Endometrial microvascular endothelial cells (primary cell): ENCODE measurements around the gene BDKRB2. TPM values are rescaled to one million over a fixed set of nuclear protein-coding genes. Genes with fewer than 3 reads are reported as not detected.

ENCODE experiments used
- in situ Hi-C: cut with HindIII; loops from 2 replicates; pipeline ENCODE4 v1.10.0; 2017; ENCODE audit warnings: low sequenced_read_pairs, low pct_unique_long_range_greater_than_20kb; ENCODE audit errors: inconsistent ontology term
- total RNA-seq: library from RNA; depleted of rRNA; stranded (reverse); fragments of >200 nt; gene quantifications from one replicate; pipeline ENCODE4 v1.2.3, GENCODE V29; 2015; ENCODE audit errors: inconsistent ontology term

BDKRB2 gene
- total RNA-seq, 1 donor from 2014 or later, result 0.56 TPM

- in situ Hi-C loops, result no loop called here
Observed at GRCh38 chr14:96173636-96174475, 30.8 kb upstream of the BDKRB2 start.

- in situ Hi-C loops, result no loop called here
Observed at GRCh38 chr14:96176275-96176674, 28.4 kb upstream of the BDKRB2 start.

- in situ Hi-C loops, result no loop called here
Observed at GRCh38 chr14:96176811-96177211, 27.8 kb upstream of the BDKRB2 start.

- in situ Hi-C loops, result no loop called here
Observed at GRCh38 chr14:96177766-96178375, 26.8 kb upstream of the BDKRB2 start.

DNA sequence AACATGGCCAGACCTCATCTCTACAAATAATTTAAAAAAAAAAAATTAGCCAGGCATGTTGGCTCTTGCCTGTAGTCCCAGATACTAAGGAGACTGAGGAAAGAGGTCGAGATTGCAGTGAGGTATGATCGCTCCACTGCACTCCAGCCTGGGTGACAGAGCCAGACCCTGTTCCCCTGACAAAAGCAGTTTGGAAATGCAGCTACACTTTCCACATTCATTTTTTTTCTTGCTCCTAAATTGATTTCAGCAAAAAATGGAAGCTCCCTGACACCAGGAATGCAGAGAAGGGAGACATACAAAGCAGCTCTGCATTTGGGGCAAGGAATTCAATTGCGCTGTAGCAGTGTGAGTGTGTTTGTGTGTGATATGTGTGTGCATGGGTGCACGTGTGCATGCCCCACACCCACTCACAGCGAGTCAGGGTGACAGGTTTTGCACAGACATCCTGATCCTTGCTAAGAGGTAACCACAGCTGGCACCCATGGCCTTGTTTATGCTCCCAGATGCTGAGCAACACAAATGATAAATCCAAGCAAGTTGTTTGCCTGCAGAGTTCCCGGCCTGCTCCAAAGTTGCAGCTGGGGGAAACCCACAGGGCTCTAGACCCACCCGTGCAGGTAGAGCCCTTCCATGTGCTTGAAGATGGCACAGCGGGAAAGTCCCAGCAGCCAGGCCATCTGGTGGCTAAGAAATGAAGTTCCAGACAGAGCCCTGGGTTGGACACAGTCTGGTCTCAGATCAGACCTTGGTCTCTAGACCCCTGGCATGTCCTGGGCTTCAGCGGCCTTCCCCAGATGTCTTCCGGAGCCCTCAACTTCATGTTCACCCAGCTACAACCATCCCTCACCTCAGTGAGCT lies 25.9 kb upstream of the BDKRB2 start:
- in situ Hi-C loops, result no loop called here

- in situ Hi-C loops, result no loop called here
Observed at GRCh38 chr14:96180043-96180874, 24.4 kb upstream of the BDKRB2 start.

- in situ Hi-C loops, result no loop called here
Observed at GRCh38 chr14:96181186-96182056, 23.2 kb upstream of the BDKRB2 start.

DNA sequence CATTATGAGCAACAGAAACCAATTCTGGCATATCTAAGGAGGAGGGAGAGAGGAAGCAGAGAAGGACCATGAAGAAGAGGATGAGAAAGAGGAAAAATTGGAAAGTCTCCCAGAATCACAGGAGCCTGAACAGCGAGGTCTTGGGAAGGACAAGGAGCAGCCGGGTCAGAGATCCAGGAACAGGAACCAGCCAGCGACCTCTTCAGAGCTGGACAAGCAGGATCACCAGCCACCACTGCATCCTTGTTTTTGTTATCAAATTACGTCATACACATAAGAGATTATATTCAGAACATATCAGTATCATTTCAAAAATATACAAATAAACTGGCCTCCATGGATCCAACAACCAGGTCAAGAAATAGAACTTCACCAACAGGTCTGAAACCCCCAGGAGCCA lies 22.1 kb upstream of the BDKRB2 start:
- in situ Hi-C loops, result no loop called here

GRCh38 chr14:96184737-96185136 lies 19.9 kb upstream of the BDKRB2 start:
- in situ Hi-C loops, result no loop called here

DNA sequence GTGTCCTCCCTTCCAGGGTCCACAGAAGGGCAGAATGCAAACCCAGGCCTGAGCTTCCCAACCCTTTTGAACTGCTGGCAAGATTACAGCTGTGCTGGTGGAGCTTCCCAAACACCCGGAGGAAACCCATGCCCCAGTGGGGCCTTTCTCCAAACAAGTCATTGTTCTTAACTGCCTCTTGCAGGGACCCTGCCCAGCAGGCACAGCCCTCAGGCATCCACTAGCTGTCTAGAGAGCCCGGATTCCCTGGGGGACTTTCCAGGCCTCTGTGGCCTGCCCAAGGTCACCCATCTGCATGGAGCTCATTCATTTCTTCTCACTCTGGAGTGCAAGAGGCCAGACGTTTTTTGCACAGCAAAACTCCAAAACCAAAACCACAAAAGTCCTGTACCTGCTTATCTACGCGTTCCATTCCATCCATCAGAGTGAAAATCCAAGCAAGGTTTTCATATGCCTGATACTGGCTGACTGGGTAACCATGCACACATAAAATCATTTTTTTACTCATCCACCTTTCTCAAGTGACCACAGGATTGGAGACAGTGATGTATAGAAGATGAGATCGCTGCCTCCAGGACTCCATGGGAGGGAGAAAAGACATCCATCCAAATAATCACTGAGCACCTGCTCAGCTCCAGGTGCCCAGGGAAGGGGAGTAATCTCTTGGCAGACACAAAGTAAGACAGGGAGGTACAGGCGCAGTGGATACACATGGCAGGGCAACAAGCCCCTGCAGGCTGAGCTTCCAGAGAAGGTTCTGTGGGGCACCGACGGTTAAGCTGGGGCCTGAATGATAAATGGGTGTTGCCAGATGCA lies 17.2 kb upstream of the BDKRB2 start:
- in situ Hi-C loops, result no loop called here

- in situ Hi-C loops, result no loop called here
Observed at GRCh38 chr14:96189281-96189711, 15.3 kb upstream of the BDKRB2 start.

- in situ Hi-C loops, result no loop called here
Observed at GRCh38 chr14:96191353-96191752, 13.3 kb upstream of the BDKRB2 start.

GRCh38 chr14:96191841-96192462 lies 12.7 kb upstream of the BDKRB2 start:
- in situ Hi-C loops, result no loop called here

- in situ Hi-C loops, result no loop called here
Observed at GRCh38 chr14:96192975-96193805, 11.4 kb upstream of the BDKRB2 start.

- in situ Hi-C loops, result no loop called here
Observed at GRCh38 chr14:96194262-96194656, 10.4 kb upstream of the BDKRB2 start.
